Fibroblast of villous mesenchyme (primary cell): ENCODE measurements around the gene MAP3K2. TPM values are rescaled to one million over a fixed set of nuclear protein-coding genes. Genes with fewer than 3 reads are reported as not detected.
"Not testable (repeated sequence)": the region's sequence is repeated elsewhere in the genome, so short reads cannot be mapped to it uniquely, and the experiment has no call there.

Experiments used
- DNase-seq: peaks from one replicate; pipeline ENCODE4 v3.0.0-alpha.2; 2010; ENCODE audit warnings: low read depth
- H3K4me3 ChIP-seq: 2 replicates; pipeline ENCODE4 v1.5.1; 2011; ENCODE audit warnings: low read depth, mild to moderate bottlenecking, low read length
- total RNA-seq: library from RNA; depleted of rRNA; stranded (reverse); fragments of >200 nt; gene quantifications from 2 replicates; pipeline ENCODE4 v1.2.3, GENCODE V29; 2012
- TF ChIP-seq, protein P1 (sequence below): IDR thresholded peaks from 2 replicates; pipeline ENCODE4 v1.5.1; 2012; ENCODE audit warnings: low read depth, mild to moderate bottlenecking, low read length; ENCODE audit not compliant: insufficient read depth

Gene MAP3K2
- total RNA-seq, 1 donor: 38.4 TPM

- DNase-seq: peak; percentile 74
- no peak overlapping the region for H3K4me3 ChIP-seq
Measured at GRCh38 chr2:127410871-127411652, 23.3 kb upstream of the MAP3K2 start.

DNA sequence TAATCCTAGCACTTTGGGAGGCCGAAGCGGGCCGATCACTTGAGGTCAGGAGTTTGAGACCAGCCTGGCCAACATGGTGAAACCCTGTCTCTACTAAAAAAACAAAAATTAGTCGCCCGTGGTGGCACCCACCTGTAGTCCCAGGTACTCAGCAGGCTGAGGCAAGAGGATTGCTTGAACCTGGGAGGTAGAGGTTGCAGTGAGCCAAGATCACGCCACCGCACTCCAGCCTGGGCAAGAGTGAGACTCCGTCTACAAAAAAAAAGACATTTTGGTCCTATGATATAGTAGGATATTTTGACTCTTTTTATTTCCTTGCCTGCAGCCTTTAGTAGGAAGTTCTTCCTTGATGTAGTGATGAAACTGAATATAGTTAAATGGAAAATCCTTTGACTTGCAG lies 21.9 kb upstream of the MAP3K2 start:
- H3K4me3 ChIP-seq, DNase-seq: not testable (repeated sequence)

More at GRCh38 chr2:127410871-127411652, 23.3 kb upstream of the MAP3K2 start:
- TF ChIP-seq, protein P1, sequence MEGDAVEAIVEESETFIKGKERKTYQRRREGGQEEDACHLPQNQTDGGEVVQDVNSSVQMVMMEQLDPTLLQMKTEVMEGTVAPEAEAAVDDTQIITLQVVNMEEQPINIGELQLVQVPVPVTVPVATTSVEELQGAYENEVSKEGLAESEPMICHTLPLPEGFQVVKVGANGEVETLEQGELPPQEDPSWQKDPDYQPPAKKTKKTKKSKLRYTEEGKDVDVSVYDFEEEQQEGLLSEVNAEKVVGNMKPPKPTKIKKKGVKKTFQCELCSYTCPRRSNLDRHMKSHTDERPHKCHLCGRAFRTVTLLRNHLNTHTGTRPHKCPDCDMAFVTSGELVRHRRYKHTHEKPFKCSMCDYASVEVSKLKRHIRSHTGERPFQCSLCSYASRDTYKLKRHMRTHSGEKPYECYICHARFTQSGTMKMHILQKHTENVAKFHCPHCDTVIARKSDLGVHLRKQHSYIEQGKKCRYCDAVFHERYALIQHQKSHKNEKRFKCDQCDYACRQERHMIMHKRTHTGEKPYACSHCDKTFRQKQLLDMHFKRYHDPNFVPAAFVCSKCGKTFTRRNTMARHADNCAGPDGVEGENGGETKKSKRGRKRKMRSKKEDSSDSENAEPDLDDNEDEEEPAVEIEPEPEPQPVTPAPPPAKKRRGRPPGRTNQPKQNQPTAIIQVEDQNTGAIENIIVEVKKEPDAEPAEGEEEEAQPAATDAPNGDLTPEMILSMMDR: no peak

- H3K4me3 ChIP-seq: peak overlapping the region; percentile 49
- TF ChIP-seq, protein P1: no peak
- no peak for DNase-seq
Measured at GRCh38 chr2:127408807-127409099, 21.0 kb upstream of the MAP3K2 start.

- peak; percentile 92 for DNase-seq
- H3K4me3 ChIP-seq: peak overlapping the region; percentile 49
- TF ChIP-seq, protein P1: no peak
Measured at GRCh38 chr2:127408004-127408806, 20.4 kb upstream of the MAP3K2 start.

DNA sequence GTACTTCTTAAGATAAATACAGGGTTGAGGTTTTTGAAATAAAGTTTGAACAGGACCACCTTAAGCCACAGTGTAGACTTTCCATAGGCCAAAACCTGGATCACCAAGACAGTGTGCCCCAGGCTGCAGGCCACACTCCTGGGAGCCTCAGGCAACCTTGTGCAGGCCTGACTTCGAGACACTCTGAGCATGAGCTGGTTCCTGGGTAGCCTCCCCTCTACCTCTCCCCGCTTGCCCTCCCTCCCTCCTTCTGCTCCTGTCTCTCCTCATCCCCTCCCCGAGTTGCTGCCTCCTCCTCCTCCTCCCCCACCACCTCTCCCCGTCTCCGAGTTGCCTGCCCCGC lies 19.9 kb upstream of the MAP3K2 start:
- no peak overlapping the region for H3K4me3 ChIP-seq

GRCh38 chr2:127407091-127407490 lies 19.3 kb upstream of the MAP3K2 start:
- no peak for DNase-seq
- TF ChIP-seq, protein P1: no peak
- H3K4me3 ChIP-seq: no peak overlapping the region

More for the DNA sequence above, 19.9 kb upstream of the MAP3K2 start:
- TF ChIP-seq, protein P1: no peak
- DNase-seq: no peak

- DNase-seq: no peak
- TF ChIP-seq, protein P1: no peak
- H3K4me3 ChIP-seq: no peak overlapping the region
Measured at GRCh38 chr2:127406454-127406853, 18.7 kb upstream of the MAP3K2 start.
